OCI-LY1 (cell line): ENCODE data around the gene PDE4D.

Experiments used
- H2AFZ ChIP-seq: fragments of 200-600 bp; sonication (generic), shearing (Covaris generic); 2 replicates; pipeline ENCODE4 v1.6.0; 2014; ENCODE audit warnings: antibody characterized with exemption, mild to moderate bottlenecking, low read length
- H3F3A ChIP-seq: fragments of 200-600 bp; sonication (generic), shearing (Covaris generic); 2 replicates; pipeline ENCODE4 v1.6.0; 2014; ENCODE audit warnings: mild to moderate bottlenecking, antibody characterized with exemption, low read length, moderate library complexity; ENCODE audit not compliant: insufficient read depth
- H3K27ac ChIP-seq: fragments of 200-600 bp; sonication (generic); 2 replicates; pipeline ENCODE4 v1.5.1; 2014; ENCODE audit warnings: low read length, mixed run types, mild to moderate bottlenecking, low read depth; ENCODE audit not compliant: poor library complexity, severe bottlenecking
- H3K27me3 ChIP-seq: fragments of 200-600 bp; sonication (generic); 2 replicates; pipeline ENCODE4 v1.6.0; 2014; ENCODE audit warnings: antibody characterized with exemption, mild to moderate bottlenecking, low read length, moderate library complexity; ENCODE audit not compliant: insufficient read depth
- H3K36me3 ChIP-seq: fragments of 200-600 bp; sonication (generic); 2 replicates; pipeline ENCODE4 v1.6.1; 2014; ENCODE audit warnings: mild to moderate bottlenecking, antibody characterized with exemption, low read length, moderate library complexity, mixed read lengths; ENCODE audit not compliant: insufficient read depth
- H3K4me1 ChIP-seq: fragments of 200-600 bp; sonication (generic); 2 replicates; pipeline ENCODE4 v1.5.1; 2014; ENCODE audit warnings: mild to moderate bottlenecking, low read length, moderate library complexity; ENCODE audit not compliant: insufficient read depth, severe bottlenecking
- H3K4me2 ChIP-seq: fragments of 200-600 bp; sonication (generic), shearing (Covaris generic); 2 replicates; pipeline ENCODE4 v1.6.1; 2014; ENCODE audit warnings: low read length
- H3K4me3 ChIP-seq: fragments of 200-600 bp; sonication (generic); 2 replicates; pipeline ENCODE4 v1.5.1; 2014; ENCODE audit warnings: low read length, low read depth, mild to moderate bottlenecking, mixed read lengths; ENCODE audit not compliant: poor library complexity, severe bottlenecking
- H3K79me2 ChIP-seq: fragments of 200-600 bp; shearing (Covaris generic); 2 replicates; pipeline ENCODE4 v1.6.1; 2016; ENCODE audit warnings: mixed run types, low read length, mixed read lengths; ENCODE audit not compliant: insufficient read depth
- H3K9ac ChIP-seq: fragments of 200-600 bp; sonication (generic), shearing (Covaris generic); 2 replicates; pipeline ENCODE4 v1.6.1; 2014; ENCODE audit warnings: mild to moderate bottlenecking, low read length, mixed read lengths
- H3K9me2 ChIP-seq: fragments of 200-600 bp; sonication (generic), shearing (Covaris generic); 2 replicates; pipeline ENCODE4 v1.6.1; 2014; ENCODE audit warnings: low read depth, mild to moderate bottlenecking, low read length, mixed read lengths
- H3K9me3 ChIP-seq: fragments of 200-600 bp; shearing (Covaris generic); 2 replicates; pipeline ENCODE4 v1.6.1; 2014; ENCODE audit warnings: low read length, mixed read lengths
- H4K20me1 ChIP-seq: fragments of 200-600 bp; sonication (generic), shearing (Covaris generic); 2 replicates; pipeline ENCODE4 v1.6.0; 2016; ENCODE audit warnings: mild to moderate bottlenecking, low read length; ENCODE audit not compliant: insufficient read depth
- CTCF ChIP-seq: fragments of 200-600 bp; sonication (generic), shearing (Covaris generic); IDR thresholded peaks from 2 replicates; pipeline ENCODE4 v1.5.1; 2017; ENCODE audit warnings: mild to moderate bottlenecking, antibody characterized with exemption, low read length, moderate library complexity, mixed read lengths
- EZH2 ChIP-seq: fragments of 200-600 bp; sonication (generic), shearing (Covaris generic); IDR thresholded peaks from 2 replicates; pipeline ENCODE4 v1.8.0; 2017; ENCODE audit warnings: borderline replicate concordance, mixed run types, mild to moderate bottlenecking, antibody characterized with exemption, low read length, moderate library complexity, mixed read lengths

Gene PDE4D

GRCh38 chr5:59607138-59607765 is 286.3 kb downstream of the PDE4D start:
- H2AFZ ChIP-seq, result no peak overlapping the region
- H3K9me2 ChIP-seq, result no peaks in the 10 kb centered on the region
- H3K36me3 ChIP-seq, result no peaks in the 10 kb centered on the region
- H3F3A ChIP-seq, result no peaks in the 10 kb centered on the region
- H3K4me1 ChIP-seq, result no peaks in the 10 kb centered on the region
- TF ChIP-seq EZH2 (no peak), CTCF (no peak)
- no peak overlapping the region for H3K4me3 ChIP-seq
- no peak overlapping the region for H3K27ac ChIP-seq
- no peaks in the 10 kb centered on the region for H3K79me2 ChIP-seq
- H3K9me3 ChIP-seq, result no peaks in the 10 kb centered on the region
- H4K20me1 ChIP-seq, result no peaks in the 10 kb centered on the region
- no peaks in the 10 kb centered on the region for H3K27me3 ChIP-seq
- no peak overlapping the region for H3K9ac ChIP-seq
- H3K4me2 ChIP-seq, result no peak overlapping the region

- no peaks in the 10 kb centered on the region for H3K9me2 ChIP-seq
- no peaks in the 10 kb centered on the region for H3K9me3 ChIP-seq
- no peaks in the 10 kb centered on the region for H3K36me3 ChIP-seq
- no peak overlapping the region for H3K4me2 ChIP-seq
- H3K4me3 ChIP-seq, result no peak overlapping the region
- no peak overlapping the region for H2AFZ ChIP-seq
- H3F3A ChIP-seq, result no peaks in the 10 kb centered on the region
- no peaks in the 10 kb centered on the region for H4K20me1 ChIP-seq
- H3K79me2 ChIP-seq, result no peaks in the 10 kb centered on the region
- no peak overlapping the region for H3K27ac ChIP-seq
- H3K9ac ChIP-seq, result no peak overlapping the region
- no peak for TF ChIP-seq EZH2
- no peak for TF ChIP-seq CTCF
- H3K4me1 ChIP-seq, result no peaks in the 10 kb centered on the region
- H3K27me3 ChIP-seq, result no peaks in the 10 kb centered on the region
Measured at GRCh38 chr5:59605915-59606314, 287.6 kb downstream of the PDE4D start.

- Histone ChIP-seq H3K27me3 (no peaks in the 10 kb centered on the region), H3K79me2 (no peaks in the 10 kb centered on the region), H2AFZ (no peak overlapping the region)
Measured at GRCh38 chr5:59604111-59604510, 289.4 kb downstream of the PDE4D start.

More at GRCh38 chr5:59604111-59604510, 289.4 kb downstream of the PDE4D start:
- H3F3A ChIP-seq, result no peaks in the 10 kb centered on the region
- H3K9me3 ChIP-seq, result no peaks in the 10 kb centered on the region
- no peaks in the 10 kb centered on the region for H3K9me2 ChIP-seq
- TF ChIP-seq EZH2 (no peak), CTCF (no peak)
- H3K4me1 ChIP-seq, result no peaks in the 10 kb centered on the region
- H4K20me1 ChIP-seq, result no peaks in the 10 kb centered on the region
- no peak overlapping the region for H3K9ac ChIP-seq
- H3K27ac ChIP-seq, result no peak overlapping the region
- no peaks in the 10 kb centered on the region for H3K36me3 ChIP-seq
- no peak overlapping the region for H3K4me3 ChIP-seq
- H3K4me2 ChIP-seq, result no peak overlapping the region
